Measurements from ENCODE around the gene ALS2CL. TPM values are rescaled to one million over a fixed set of nuclear protein-coding genes. Genes with fewer than 3 reads are reported as not detected.

Gene ALS2CL
- total RNA-seq, 4 donors from 2014 or later = 4.8 to 10.4 (median 9.6) TPM

- Histone ChIP-seq H3K36me3 (peaks cover 0 to 3% of the 10 kb centered on the region in 2 donors), H3K4me1 (peaks cover 0 to 24% (median 0%) of the 10 kb centered on the region in 3 donors), H3K27me3 (no peaks in the 10 kb centered on the region), H3K4me3 (no peak overlapping the region), H3K27ac (no peak overlapping the region), H3K9me3 (no peaks in the 10 kb centered on the region)
- TF ChIP-seq EP300 (IDR thresholded peaks at IDR 0.05) (no peak), POLR2A (IDR thresholded peaks at IDR 0.05) (no peak), POLR2AphosphoS5 (IDR thresholded peaks at IDR 0.05) (no peak), CTCF (IDR thresholded peaks at IDR 0.05) (no peak)
- no peak for ATAC-seq
- 75 to 93% methylated on average over 2 to 4 of the region's 8 CpGs for WGBS, 2 donors (ENCODE audit: low coverage in 1 of 2)
Measured at GRCh38 chr3:46668116-46668515, 25.4 kb downstream of the ALS2CL start.

- TF ChIP-seq POLR2A (IDR thresholded peaks at IDR 0.05) (no peak), CTCF (IDR thresholded peaks at IDR 0.05) (no peak), POLR2AphosphoS5 (IDR thresholded peaks at IDR 0.05) (no peak), EP300 (IDR thresholded peaks at IDR 0.05) (no peak)
- WGBS, 2 donors (ENCODE audit: low coverage in 1 of 2) = 67% methylated on average over 1 of the region's 9 CpGs; no CpG with 5 or more reads in 1 of the 2 donors
- H3K9me3 ChIP-seq = no peaks in the 10 kb centered on the region
- peaks cover 0 to 29% (median 4%) of the 10 kb centered on the region in 3 donors for H3K4me1 ChIP-seq
- ATAC-seq = no peak
- no peaks in the 10 kb centered on the region for H3K36me3 ChIP-seq
- no peak overlapping the region for H3K4me3 ChIP-seq
- no peak overlapping the region for H3K27ac ChIP-seq
- no peaks in the 10 kb centered on the region for H3K27me3 ChIP-seq
Measured at GRCh38 chr3:46667657-46668056, 25.8 kb downstream of the ALS2CL start.

GRCh38 chr3:46667061-46667621, 26.3 kb downstream of the ALS2CL start:
- H3K4me3 ChIP-seq = no peak overlapping the region
- H3K27me3 ChIP-seq = no peaks in the 10 kb centered on the region
- ATAC-seq = no peak
- no peak overlapping the region for H3K27ac ChIP-seq
- 67 to 86% methylated on average over 2 of the region's 8 CpGs for WGBS, 2 donors (ENCODE audit: low coverage in 1 of 2)
- no peaks in the 10 kb centered on the region for H3K36me3 ChIP-seq
- no peaks in the 10 kb centered on the region for H3K9me3 ChIP-seq
- H3K4me1 ChIP-seq = peaks cover 0 to 31% (median 5%) of the 10 kb centered on the region in 3 donors
- TF ChIP-seq POLR2AphosphoS5 (IDR thresholded peaks at IDR 0.05) (no peak), CTCF (IDR thresholded peaks at IDR 0.05) (no peak), EP300 (IDR thresholded peaks at IDR 0.05) (no peak), POLR2A (IDR thresholded peaks at IDR 0.05) (no peak)

GRCh38 chr3:46666453-46666845, 27.0 kb downstream of the ALS2CL start:
- no peaks in the 10 kb centered on the region for H3K27me3 ChIP-seq
- no peak overlapping the region for H3K4me3 ChIP-seq
- H3K36me3 ChIP-seq = no peaks in the 10 kb centered on the region
- peaks cover 0 to 31% (median 5%) of the 10 kb centered on the region in 3 donors for H3K4me1 ChIP-seq
- no peak for ATAC-seq
- TF ChIP-seq POLR2AphosphoS5 (IDR thresholded peaks at IDR 0.05) (no peak), POLR2A (IDR thresholded peaks at IDR 0.05) (no peak), CTCF (IDR thresholded peaks at IDR 0.05) (no peak)
- no peak overlapping the region for H3K27ac ChIP-seq
- H3K9me3 ChIP-seq = no peaks in the 10 kb centered on the region
- WGBS, 2 donors (ENCODE audit: low coverage in 1 of 2) = 80% methylated on average over 1 of the region's 7 CpGs; no CpG with 5 or more reads in 1 of the 2 donors

GRCh38 chr3:46665763-46666452, 27.6 kb downstream of the ALS2CL start:
- 81 to 88% methylated on average over 5 to 7 of the region's 9 CpGs for WGBS, 2 donors (ENCODE audit: low coverage in 1 of 2)
- no peaks in the 10 kb centered on the region for H3K9me3 ChIP-seq
- no peak for TF ChIP-seq POLR2A (IDR thresholded peaks at IDR 0.05)
- no peak for TF ChIP-seq POLR2AphosphoS5 (IDR thresholded peaks at IDR 0.05)
- no peak for TF ChIP-seq EP300 (IDR thresholded peaks at IDR 0.05)
- no peak for TF ChIP-seq CTCF (IDR thresholded peaks at IDR 0.05)
- H3K27me3 ChIP-seq = no peaks in the 10 kb centered on the region
- H3K27ac ChIP-seq = no peak overlapping the region
- H3K4me1 ChIP-seq = peaks cover 0 to 31% (median 5%) of the 10 kb centered on the region in 3 donors
- H3K36me3 ChIP-seq = no peaks in the 10 kb centered on the region
- H3K4me3 ChIP-seq = no peak overlapping the region
- ATAC-seq = no peak

Data from gastroesophageal sphincter (tissue), 4 donors.